T-helper 2 cell treated with Interferon-gamma antibody and Interleukin-4, amounts not matched to agents 5 μg/mL and 100 μg/mL, for 36 hours (primary cell): ENCODE data around the gene PERM1.
"Not testable (repeated sequence)": the region's sequence is repeated elsewhere in the genome, so short reads cannot be mapped to it uniquely, and the experiment has no call there.

Experiments
- DNase-seq: peaks from one replicate; pipeline ENCODE4 v3.0.0; 2021; ENCODE audit warnings: low spot score
- H3K27ac Mint-ChIP-seq: one replicate; pipeline ENCODE4 v1.8.0; 2021; ENCODE audit warnings: mild to moderate bottlenecking, mixed read lengths
- H3K27me3 Mint-ChIP-seq: one replicate; pipeline ENCODE4 v1.8.0; 2021; ENCODE audit warnings: low read depth, mixed read lengths
- H3K36me3 Mint-ChIP-seq: one replicate; pipeline ENCODE4 v1.8.0; 2021; ENCODE audit warnings: low read depth, mixed read lengths
- H3K4me1 Mint-ChIP-seq: one replicate; pipeline ENCODE4 v1.8.0; 2021; ENCODE audit warnings: low read depth, mixed read lengths
- H3K4me3 Mint-ChIP-seq: one replicate; pipeline ENCODE4 v1.8.0; 2022; ENCODE audit warnings: mild to moderate bottlenecking, moderate library complexity, mixed read lengths
- H3K9me3 Mint-ChIP-seq: one replicate; pipeline ENCODE4 v1.8.0; 2021; ENCODE audit warnings: mixed read lengths

PERM1 gene

DNA sequence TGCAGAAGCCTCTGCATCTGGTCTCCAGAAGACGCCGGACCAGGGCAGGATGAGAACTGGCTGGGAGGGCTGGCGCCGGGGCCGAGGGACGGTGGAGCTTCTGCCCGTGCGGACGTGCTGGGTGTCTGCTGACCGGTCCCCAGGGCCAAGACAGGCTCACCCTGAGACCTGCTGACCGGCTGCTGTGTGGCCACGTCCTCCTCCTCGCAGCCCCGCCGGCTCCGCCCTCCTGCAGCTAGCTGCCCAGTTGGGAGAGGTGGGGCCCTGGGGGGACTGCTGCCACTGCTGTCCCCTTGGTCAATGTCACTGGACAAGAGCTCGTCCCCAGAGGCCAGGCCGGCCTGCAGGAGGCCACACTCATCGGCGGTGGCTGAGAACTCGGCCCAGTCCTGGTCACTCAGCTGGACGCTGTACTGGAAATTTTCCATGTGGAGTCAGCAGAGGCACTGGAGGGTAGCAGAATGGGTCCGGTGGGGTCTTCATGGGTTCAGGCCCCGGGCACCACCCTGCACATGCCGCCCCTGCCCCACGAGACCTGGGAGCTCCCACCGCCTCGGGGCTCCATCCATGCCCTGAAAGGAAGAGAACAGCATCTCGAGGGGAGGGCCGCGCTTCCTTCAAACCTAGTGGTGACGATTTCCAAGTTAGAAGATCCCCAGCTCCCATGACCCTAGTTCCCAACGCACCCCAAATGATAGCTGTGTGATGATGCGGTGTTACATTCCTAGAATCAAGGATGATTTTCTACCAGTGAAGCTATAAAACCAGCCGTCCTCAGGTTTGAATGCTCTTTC is 1.1 kb downstream of the PERM1 start:
- no peak overlapping the region for H3K4me3 Mint-ChIP-seq
- H3K4me1 Mint-ChIP-seq = peaks cover 2% of the 10 kb centered on the region
- peaks cover 10% of the 10 kb centered on the region for H3K27me3 Mint-ChIP-seq
- DNase-seq = no peak
- no peak overlapping the region for H3K27ac Mint-ChIP-seq
- H3K36me3 Mint-ChIP-seq = no peaks in the 10 kb centered on the region
- H3K9me3 Mint-ChIP-seq = no peaks in the 10 kb centered on the region

DNA sequence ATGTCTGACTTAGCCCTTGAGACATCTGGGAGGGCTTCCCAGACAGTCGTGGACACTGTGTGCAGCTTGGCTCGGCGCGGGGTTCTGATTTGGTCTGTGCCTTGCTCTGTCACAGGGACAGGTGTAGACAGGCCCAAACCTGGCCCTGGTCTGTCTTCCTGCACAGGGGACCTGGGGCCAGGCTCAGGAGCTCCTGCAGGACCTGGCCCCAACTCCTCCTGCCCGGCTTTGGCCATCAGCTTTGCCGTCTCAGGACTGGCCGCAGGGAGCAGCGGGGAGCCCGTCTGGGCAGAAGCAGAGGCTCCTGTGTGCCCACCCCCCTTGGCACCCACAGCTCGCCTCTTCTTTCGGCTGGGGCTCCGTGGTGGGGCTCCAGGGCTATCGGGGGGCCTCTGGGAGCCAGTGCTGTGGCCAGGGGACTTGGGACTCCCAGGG is 1.7 kb downstream of the PERM1 start:
- H3K9me3 Mint-ChIP-seq = no peaks in the 10 kb centered on the region
- peaks cover 2% of the 10 kb centered on the region for H3K4me1 Mint-ChIP-seq
- DNase-seq = no peak
- no peak overlapping the region for H3K4me3 Mint-ChIP-seq
- no peaks in the 10 kb centered on the region for H3K36me3 Mint-ChIP-seq
- no peak overlapping the region for H3K27ac Mint-ChIP-seq
- peaks cover 6% of the 10 kb centered on the region for H3K27me3 Mint-ChIP-seq

DNA sequence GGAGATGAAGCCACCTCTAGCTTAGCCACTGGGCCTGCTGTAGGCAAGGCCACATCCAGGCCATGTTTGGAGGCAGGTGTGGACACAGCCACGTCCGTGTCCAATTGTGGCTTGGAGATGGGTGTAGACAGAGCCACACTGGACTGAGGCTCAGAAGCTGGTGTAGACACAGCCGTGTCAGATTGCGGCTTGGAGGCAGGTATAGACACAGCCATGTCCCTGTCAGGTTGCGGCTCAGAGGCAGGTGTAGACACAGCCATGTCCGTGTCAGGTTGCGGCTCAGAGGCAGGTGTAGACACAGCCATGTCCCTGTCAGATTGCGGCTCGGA is 2.2 kb downstream of the PERM1 start:
- Mint-ChIP-seq H3K9me3 (no peaks in the 10 kb centered on the region), H3K27me3 (peaks cover 4% of the 10 kb centered on the region), H3K27ac (no peak overlapping the region), H3K4me1 (peaks cover 2% of the 10 kb centered on the region), H3K36me3 (no peaks in the 10 kb centered on the region), H3K4me3 (no peak overlapping the region)
- DNase-seq = no peak

DNA sequence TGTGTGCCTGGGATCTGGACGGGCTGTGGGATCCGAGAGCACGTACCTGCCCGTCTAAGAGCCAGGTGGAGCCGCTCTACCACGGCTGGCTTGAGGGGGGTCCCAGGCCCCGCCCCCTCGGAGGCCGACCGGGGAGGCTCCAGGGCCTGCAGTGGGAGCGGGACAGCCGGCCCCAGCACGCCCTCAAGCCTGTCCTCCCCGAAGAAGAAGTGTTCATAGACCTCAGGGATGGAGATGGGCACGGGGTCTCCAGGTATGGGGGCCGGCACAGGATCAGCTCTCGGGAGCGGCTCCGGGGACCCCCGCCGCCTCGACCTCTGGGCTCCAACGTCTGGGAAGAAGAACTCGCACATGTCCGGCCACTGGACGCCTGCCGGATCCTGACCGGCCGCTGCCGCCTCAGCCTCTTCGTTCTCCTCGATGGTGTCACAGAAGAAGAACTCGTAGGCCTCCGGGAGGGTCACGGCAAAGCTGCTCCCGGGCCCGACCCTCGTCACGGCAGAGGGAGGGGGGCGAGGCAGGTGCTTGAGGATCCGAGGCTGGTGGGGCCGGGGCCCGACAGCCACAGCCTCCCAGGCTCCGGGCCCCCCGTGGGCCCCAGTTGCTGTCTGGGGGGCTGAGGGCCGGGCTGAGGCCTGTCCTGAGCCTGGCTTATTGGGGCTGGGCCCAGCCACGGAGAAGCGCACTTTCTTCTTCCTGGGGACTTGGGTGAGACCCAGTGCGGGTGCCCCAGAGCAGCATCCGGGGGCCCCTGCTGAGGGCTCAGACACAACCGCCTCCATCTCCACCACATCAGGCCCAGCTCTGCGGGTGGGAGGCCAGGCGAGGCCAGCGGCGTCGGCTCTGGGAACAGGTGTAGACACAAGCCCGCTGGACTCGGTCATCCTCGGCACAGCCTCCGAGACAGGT is 2.8 kb downstream of the PERM1 start:
- no peak overlapping the region for H3K27ac Mint-ChIP-seq

DNA sequence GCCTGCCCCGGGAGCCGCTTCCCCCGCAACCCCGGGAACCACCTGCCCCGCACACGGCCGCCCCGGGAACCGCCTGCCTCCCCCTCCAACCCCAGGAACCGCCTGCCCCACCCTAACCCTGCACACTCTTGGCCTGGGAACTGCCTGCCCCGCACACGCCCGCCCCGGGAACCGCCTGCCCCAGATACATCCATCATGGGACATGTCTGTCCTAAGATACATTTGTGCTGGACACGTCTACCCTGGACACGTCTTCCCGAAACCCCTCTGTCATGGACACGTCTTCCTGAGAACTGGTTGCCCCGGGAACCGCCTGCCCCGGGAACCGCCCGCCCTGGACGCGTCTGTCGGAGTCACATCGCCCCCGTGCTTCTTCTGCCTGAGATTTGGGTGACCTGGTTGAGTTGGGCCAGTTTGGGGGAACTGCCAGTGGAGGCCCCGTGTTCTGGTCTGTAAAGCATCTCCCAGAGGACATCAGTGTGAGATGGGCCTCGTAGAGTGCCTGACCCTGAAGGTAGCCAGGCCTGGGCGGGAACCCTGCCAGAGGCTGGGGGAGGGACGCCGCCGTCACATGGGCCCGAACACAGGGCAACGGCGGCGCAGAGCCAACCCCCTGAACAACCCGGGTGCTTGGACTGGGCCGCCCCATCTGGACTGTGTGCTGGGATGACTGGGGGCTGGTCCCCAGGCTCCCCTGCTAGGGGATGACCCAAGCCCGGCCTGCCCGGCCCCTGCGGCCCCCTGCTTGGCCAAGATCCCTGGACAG is 3.6 kb downstream of the PERM1 start:
- H3K27me3 Mint-ChIP-seq = peaks cover 4% of the 10 kb centered on the region

More for the DNA sequence above, 2.8 kb downstream of the PERM1 start:
- Mint-ChIP-seq H3K4me3 (no peak overlapping the region), H3K4me1 (peaks cover 2% of the 10 kb centered on the region), H3K36me3 (no peaks in the 10 kb centered on the region), H3K9me3 (no peaks in the 10 kb centered on the region), H3K27me3 (peaks cover 4% of the 10 kb centered on the region)
- DNase-seq = no peak

DNA sequence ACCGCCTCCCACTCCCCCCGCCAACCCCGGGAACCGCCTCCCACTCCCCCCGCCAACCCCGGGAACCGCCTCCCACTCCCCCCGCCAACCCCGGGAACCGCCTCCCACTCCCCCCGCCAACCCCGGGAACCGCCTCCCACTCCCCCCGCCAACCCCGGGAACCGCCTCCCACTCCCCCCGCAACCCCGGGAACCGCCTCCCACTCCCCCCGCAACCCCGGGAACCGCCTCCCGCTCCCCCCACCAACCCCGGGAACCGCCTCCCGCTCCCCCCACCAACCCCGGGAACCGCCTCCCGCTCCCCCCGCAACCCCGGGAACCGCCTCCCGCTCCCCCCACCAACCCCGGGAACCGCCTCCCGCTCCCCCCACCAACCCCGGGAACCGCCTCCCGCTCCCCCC is 5.1 kb downstream of the PERM1 start:
- H3K4me1 Mint-ChIP-seq, H3K9me3 Mint-ChIP-seq, H3K4me3 Mint-ChIP-seq, H3K27ac Mint-ChIP-seq, H3K27me3 Mint-ChIP-seq, DNase-seq, H3K36me3 Mint-ChIP-seq: not testable (repeated sequence)

More for the DNA sequence above, 3.6 kb downstream of the PERM1 start:
- Mint-ChIP-seq H3K36me3 (no peaks in the 10 kb centered on the region), H3K9me3 (no peaks in the 10 kb centered on the region), H3K4me3 (peak overlapping the region; percentile 49), H3K27ac (peak overlapping the region; percentile 49), H3K4me1 (peaks cover 2% of the 10 kb centered on the region)
- DNase-seq = no peak

DNA sequence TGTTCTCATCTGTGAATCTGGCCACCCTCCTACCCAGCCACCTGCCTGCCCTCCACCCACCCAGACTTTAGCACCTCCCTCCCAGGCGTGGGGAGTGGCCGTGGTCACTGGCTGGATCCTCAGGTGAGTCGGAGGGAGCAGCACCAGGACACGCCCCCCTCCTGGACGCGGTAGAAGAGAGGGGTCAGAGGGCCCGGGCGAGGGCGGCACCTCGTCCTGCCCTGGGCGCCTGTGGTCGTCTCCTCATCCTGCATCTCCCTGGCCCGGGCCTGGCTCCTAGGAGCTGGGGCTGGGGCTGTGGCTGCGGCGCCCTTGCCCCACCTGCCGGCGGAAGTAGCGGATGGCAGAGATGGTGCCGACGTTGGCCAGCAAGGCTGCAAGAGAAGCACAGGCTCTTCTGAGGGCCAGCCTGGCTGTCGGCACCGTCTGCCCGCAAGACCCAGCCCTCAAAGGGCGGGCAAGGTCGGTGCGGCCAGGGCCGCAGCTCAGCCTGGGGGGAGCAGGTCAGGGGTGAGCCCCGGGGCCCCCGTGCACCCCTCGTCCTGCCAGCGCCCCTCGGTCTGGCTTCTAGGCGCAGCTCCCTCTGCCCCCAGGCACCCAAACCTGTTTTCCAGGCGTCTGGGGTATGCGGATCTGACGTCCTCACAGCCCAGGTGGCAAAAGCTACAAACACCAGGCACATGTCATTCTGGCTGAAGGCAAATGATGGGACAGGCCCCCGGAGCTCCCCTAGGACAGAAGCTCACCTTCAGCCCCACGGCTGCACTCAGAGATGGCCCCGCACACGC is 5.8 kb downstream of the PERM1 start:
- DNase-seq = peak; percentile 58
- Mint-ChIP-seq H3K9me3 (no peaks in the 10 kb centered on the region), H3K4me1 (peaks cover 2% of the 10 kb centered on the region), H3K27me3 (peaks cover 8% of the 10 kb centered on the region), H3K36me3 (no peaks in the 10 kb centered on the region), H3K27ac (no peak overlapping the region), H3K4me3 (no peak overlapping the region)

DNA sequence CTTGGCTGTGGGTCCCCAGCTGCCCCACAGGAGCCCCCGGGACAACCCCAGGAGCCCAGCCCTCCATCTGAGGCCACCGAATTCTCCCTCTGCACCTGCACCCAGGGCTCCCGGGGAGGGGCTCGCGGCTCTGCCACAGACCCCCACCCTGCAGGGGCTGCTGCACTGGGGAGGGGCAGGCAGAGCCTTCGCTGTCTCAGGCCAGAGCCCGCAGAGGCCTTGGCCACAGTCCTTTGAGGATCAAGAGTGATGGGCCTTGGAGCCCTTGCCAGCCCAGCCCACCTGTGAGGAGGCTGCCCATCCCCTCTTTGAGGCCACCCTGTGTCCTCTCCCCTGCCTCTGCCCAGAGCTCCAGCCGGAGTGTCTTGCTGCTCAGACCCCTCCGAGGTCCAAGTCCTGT is 6.5 kb downstream of the PERM1 start:
- Mint-ChIP-seq H3K4me3 (no peak overlapping the region), H3K9me3 (no peaks in the 10 kb centered on the region), H3K36me3 (no peaks in the 10 kb centered on the region), H3K4me1 (peaks cover 2% of the 10 kb centered on the region), H3K27me3 (peaks cover 8% of the 10 kb centered on the region), H3K27ac (no peak overlapping the region)
- no peak for DNase-seq

DNA sequence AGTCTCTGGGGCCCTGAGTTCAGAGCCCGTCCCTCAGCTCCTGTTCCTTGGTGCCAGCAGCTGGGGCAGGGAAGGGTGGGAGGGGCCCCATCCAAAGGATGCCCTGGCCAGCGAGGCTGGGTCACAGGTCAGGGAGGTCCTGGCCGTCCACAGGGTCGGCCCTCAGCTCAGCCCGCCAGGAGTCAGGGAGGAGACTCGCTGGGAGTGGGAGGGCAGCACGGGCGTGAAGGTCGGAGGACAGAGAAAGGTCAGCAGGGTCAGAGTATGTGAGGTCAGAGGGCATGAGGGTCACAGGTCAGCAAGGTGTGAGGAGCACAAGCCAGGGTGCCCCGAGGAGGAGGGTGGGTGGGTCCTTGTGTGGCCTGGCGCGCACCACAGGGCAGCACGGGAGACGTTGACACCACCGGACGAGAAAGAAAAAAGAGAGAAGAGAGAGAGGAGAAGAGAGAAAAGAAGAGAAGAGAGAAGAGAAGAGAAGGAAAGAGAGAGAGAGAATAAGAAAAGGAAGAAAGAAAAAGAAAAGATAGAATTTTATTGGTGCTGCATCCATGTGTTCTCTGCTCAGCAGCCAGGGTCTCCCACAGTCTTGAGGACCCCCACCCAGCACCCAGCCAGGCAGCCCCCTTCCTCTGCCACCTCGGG is 7.1 kb downstream of the PERM1 start:
- no peak overlapping the region for H3K4me3 Mint-ChIP-seq
- peak overlapping the region; percentile 55 for H3K27ac Mint-ChIP-seq
- H3K4me1 Mint-ChIP-seq = peaks cover 2% of the 10 kb centered on the region
- no peaks in the 10 kb centered on the region for H3K36me3 Mint-ChIP-seq
- H3K9me3 Mint-ChIP-seq = no peaks in the 10 kb centered on the region
- peaks cover 8% of the 10 kb centered on the region for H3K27me3 Mint-ChIP-seq
- no peak for DNase-seq

DNA sequence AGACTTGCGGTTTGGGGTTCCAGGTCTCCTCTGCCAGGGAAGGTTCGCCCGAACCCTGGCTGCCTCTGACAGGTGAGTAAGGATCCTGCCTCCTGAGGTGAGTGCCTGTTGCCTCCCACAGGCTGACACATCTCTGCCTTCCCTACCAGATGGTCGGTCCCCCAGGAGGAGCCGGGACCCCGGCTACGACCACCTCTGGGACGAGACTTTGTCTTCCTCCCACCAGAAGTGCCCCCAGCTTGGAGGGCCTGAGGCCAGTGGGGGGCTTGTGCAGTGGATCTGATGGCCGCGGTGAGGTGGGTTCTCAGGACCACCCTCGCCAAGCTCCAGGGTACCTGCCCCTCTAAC is 7.6 kb downstream of the PERM1 start:
- Mint-ChIP-seq H3K4me1 (peaks cover 2% of the 10 kb centered on the region), H3K4me3 (no peak overlapping the region), H3K36me3 (no peaks in the 10 kb centered on the region), H3K27me3 (peaks cover 11% of the 10 kb centered on the region), H3K9me3 (no peaks in the 10 kb centered on the region), H3K27ac (no peak overlapping the region)
- DNase-seq = no peak

DNA sequence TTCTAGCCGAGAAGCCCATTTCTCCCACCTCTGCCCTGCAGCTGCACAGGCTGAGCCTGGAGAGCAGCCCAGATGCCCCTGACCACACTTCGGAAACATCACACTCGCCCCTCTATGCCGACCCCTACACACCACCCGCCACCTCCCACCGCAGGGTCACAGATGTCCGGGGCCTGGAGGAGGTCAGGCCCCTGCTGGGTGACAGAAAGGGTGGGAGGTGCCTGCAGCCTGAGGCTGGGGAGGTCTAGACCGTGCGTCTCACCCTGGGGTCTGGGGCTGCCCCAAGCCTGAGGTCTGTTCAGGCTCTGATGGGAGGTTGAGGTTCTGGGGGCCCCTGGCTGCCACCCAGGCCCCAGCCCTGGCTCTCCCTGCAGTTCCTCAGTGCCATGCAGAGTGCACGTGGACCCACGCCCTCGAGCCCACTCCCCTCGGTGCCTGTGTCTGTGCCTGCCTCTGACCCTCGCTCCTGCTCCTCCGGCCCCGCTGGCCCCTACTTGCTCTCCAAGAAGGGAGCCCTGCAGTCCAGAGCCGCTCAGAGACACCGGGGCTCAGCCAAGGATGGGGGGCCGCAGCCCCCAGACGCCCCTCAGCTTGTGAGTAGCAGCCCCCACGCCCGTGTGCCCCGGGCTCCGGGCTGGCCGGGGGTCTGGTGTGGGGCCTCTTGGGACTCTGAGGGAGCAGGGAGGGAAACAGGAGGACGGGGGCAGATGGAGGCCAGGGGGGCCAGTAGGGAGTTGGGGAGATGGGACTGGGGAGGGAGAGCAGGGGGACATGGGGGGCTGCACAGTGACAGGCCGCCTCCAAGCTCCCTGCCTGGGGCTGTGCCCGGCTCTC is 8.2 kb downstream of the PERM1 start:
- Mint-ChIP-seq H3K4me3 (no peak overlapping the region), H3K27me3 (peaks cover 11% of the 10 kb centered on the region), H3K4me1 (peaks cover 2% of the 10 kb centered on the region), H3K9me3 (no peaks in the 10 kb centered on the region), H3K36me3 (no peaks in the 10 kb centered on the region), H3K27ac (no peak overlapping the region)
- no peak for DNase-seq

DNA sequence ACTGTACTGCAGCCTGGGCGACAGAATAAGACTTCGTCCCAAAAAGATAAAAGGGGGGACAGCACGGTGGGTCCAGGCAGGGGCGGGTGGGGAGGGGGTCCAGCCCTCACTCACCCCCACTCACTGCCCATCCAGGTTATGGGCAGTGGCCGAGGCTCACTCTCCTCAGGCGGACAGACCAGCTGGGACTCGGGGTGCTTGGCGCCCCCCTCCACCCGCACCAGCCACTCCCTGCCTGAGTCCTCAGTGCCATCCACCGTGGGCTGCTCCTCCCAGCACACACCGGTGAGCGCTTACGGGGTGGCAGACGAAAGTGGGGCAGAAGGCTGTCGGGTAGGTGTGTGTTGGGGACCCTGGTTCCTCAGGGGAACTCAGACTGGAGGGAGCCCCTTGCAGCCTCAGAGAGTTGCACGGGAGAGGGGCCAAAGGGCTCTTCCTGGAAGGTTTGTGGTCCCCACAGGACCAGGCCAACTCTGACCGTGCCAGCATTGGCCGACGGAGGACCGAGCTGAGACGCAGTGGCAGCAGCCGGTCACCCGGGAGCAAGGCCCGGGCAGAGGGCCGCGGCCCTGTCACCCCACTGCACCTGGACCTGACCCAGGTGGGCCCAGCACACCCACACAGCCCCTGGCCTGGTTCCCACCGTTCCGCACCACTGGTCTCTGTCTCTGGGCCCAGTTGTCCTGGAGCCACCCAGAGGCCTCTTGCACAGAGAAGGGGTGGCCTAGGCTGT is 9.0 kb downstream of the PERM1 start:
- Mint-ChIP-seq H3K4me3 (no peak overlapping the region), H3K27me3 (peaks cover 11% of the 10 kb centered on the region), H3K36me3 (no peaks in the 10 kb centered on the region), H3K9me3 (no peaks in the 10 kb centered on the region), H3K4me1 (peaks cover 2% of the 10 kb centered on the region), H3K27ac (no peak overlapping the region)
- no peak for DNase-seq
